ENCODE data around the gene LRRC15.
A peak's percentile ranks its signal among the peaks of the same experiment; 100 is the strongest.

The LRRC15 gene

GRCh38 chr3:194314388-194315068 lies 55.0 kb downstream of the LRRC15 start:
- no peak for DNase-seq

GRCh38 chr3:194313560-194314387 lies 55.8 kb downstream of the LRRC15 start:
- DNase-seq: no peak

GRCh38 chr3:194312743-194313281 lies 56.7 kb downstream of the LRRC15 start:
- no peak for DNase-seq

- no peak for DNase-seq
Measured at GRCh38 chr3:194312186-194312742, 57.3 kb downstream of the LRRC15 start.

GRCh38 chr3:194311000-194311399 lies 58.5 kb downstream of the LRRC15 start:
- no peak for DNase-seq

- DNase-seq: no peak
Measured at GRCh38 chr3:194310060-194310835, 59.3 kb downstream of the LRRC15 start.

GRCh38 chr3:194308601-194309449 lies 60.7 kb downstream of the LRRC15 start:
- no peak for DNase-seq

- DNase-seq: no peak
Measured at GRCh38 chr3:194307849-194308248, 61.7 kb downstream of the LRRC15 start.

- DNase-seq: no peak
Measured at GRCh38 chr3:194306771-194307640, 62.5 kb downstream of the LRRC15 start.

GRCh38 chr3:194306109-194306686 lies 63.3 kb downstream of the LRRC15 start:
- DNase-seq: no peak

GRCh38 chr3:194305356-194306108 lies 64.0 kb downstream of the LRRC15 start:
- peak; percentile 40 for DNase-seq

Data from DMS 273 treated with DMSO at 0.1 percent for 48 hours (cell line).